GM18909 (cell line): ENCODE results near the gene DLG2.
"Not testable (repeated sequence)": the region's sequence is repeated elsewhere in the genome, so short reads cannot be mapped to it uniquely, and the experiment has no call there.

ENCODE experiments used
- ATAC-seq: cut with Tn5 transposase; IDR thresholded peaks from one replicate; pipeline ENCODE4 v1.9.1; 2021; ENCODE audit warnings: mild to moderate bottlenecking; ENCODE audit not compliant: unreplicated experiment, poor library complexity

Gene DLG2

GRCh38 chr11:85475660-85476517 lies 151.3 kb downstream of the DLG2 start:
- ATAC-seq, result no peak

GRCh38 chr11:85472953-85473352 lies 154.2 kb downstream of the DLG2 start:
- ATAC-seq, result no peak

- no peak for ATAC-seq
Measured at GRCh38 chr11:85464283-85464682, 162.9 kb downstream of the DLG2 start.

- no peak for ATAC-seq
Measured at GRCh38 chr11:85459304-85459703, 167.8 kb downstream of the DLG2 start.

- ATAC-seq, result no peak
Measured at GRCh38 chr11:85444479-85444878, 182.7 kb downstream of the DLG2 start.

DNA sequence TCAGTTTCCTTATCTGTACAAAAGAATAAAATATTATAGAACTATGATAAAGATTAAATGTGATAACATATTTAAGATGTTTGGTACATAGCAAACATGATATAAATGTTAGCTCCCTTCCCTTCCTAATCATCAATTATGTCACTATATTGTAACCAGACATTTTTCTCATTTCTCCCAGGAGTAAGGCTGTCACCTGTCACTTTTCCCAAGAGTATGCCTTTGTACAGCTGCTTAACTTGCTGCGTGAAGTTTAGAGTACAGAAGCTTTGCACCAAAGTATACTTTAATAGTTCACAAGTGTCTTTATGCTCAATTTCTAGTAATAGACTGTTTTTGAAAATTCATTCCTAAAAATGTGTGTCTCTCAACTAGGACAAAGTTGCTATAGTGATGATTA lies 186.9 kb downstream of the DLG2 start:
- ATAC-seq, result no peak

- no peak for ATAC-seq
Measured at GRCh38 chr11:85438328-85438727, 188.8 kb downstream of the DLG2 start.

GRCh38 chr11:85431319-85431718 lies 195.8 kb downstream of the DLG2 start:
- no peak for ATAC-seq

- ATAC-seq, result no peak
Measured at GRCh38 chr11:85423794-85424193, 203.3 kb downstream of the DLG2 start.

DNA sequence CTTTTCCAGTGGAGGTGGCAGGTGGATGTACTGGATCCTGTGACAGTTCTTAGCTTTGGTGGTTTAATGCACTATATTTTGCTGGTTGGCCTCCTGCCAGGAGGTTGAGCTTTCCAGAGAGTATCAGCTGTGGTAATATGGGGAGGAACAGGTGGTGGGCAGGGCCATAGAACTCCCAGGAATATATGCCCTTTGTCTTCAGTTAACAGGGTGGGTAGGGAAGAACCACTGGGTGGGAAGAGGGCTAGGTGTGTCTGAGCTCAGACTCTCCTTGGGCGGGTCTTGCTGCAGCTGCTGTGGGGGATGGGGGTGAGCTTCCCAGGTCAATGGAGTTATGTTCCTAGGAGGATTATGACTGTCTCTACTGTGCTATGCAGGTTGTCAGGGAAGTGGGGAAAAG lies 203.8 kb downstream of the DLG2 start:
- no peak for ATAC-seq

DNA sequence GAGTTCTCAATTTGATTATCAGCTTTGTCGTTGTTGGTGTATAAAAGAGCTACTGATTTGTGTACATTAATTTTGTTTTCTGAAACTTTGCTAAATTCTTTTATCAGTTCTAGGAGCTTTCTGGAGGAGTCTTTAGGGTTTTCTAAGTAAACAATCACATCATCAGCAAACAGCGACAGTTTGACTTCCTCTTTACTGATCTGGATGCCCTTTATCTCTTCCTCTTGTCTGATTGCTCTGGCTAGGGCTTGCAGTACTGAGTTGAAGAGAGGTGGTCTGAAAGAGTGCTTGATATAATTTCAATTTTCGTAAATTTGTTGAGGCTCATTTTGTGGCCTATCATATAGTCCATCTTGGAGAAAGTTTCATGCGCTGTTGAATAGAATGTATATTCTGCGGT lies 213.0 kb downstream of the DLG2 start:
- ATAC-seq, result no peak

GRCh38 chr11:85407648-85408047 lies 219.5 kb downstream of the DLG2 start:
- ATAC-seq, result no peak

GRCh38 chr11:85406841-85407240 lies 220.3 kb downstream of the DLG2 start:
- no peak for ATAC-seq

GRCh38 chr11:85406316-85406715 lies 220.8 kb downstream of the DLG2 start:
- ATAC-seq, result no peak

- ATAC-seq, result not testable (repeated sequence)
Measured at GRCh38 chr11:85395515-85396055, 231.6 kb downstream of the DLG2 start.

DNA sequence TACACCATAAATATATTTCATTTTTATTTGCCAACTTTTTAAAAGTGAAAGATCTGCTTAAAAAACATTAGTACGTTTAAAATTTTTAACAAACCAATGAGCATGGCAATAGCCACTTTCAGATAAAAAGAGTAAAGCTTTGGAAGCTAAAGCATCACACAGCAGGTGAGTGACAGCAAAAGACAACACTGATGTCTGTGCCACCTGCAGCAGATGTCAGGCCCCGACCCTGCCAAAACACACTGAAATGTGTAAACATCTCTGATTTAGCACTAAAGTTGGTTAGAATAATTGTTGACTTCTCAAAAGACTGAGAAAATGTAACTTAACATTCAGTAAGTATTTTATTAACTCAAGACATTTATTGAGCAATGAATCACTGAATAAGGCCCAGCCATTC lies 232.9 kb downstream of the DLG2 start:
- ATAC-seq, result no peak

- no peak for ATAC-seq
Measured at GRCh38 chr11:85391141-85391540, 236.0 kb downstream of the DLG2 start.

DNA sequence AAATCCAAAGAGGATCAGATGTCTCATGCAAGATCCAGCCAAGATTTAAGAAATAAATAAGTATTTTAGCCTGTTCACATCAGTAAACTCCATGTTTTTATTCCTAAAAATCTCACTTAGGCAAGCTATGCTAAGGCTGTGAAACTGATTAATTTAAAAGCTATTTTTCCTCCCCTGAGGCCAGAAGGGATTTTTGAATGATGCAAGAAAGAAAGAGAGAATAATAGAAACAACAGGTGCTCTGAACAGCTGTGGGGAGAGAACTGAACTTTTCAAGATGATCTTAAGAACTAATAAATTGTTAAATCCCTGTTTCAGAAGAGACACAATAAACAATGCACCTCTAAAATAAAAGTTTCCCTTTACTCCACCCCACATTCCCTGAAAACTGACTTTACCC lies 241.6 kb downstream of the DLG2 start:
- no peak for ATAC-seq

- ATAC-seq, result no peak
Measured at GRCh38 chr11:85385111-85385510, 242.0 kb downstream of the DLG2 start.

GRCh38 chr11:85379066-85379465 lies 248.1 kb downstream of the DLG2 start:
- ATAC-seq, result no peak

- ATAC-seq, result no peak
Measured at GRCh38 chr11:85377901-85378300, 249.2 kb downstream of the DLG2 start.

DNA sequence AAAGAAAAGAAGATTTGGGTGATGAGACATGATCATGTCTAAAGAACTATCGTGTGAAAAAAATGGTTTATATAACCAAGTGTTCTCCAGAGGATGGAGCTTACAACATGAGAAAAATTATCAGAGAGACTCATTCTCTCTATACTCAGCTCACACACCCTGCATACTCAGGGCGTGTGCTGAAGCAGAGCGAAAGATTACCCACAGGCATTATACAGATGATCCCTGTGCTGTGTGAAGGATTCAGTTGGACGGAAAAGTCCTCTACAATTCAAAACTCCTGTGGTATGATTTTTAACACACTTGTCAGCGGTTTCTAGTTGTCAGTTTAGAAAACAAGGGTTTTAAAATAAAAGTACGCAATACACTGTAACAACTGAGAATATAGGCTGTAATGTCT lies 267.3 kb downstream of the DLG2 start:
- ATAC-seq, result no peak
